HepG2 (cell line): ENCODE measurements around the gene HMCN1.

Experiments used
- HDAC6 ChIP-seq: fragments of 200-600 bp; sonication (generic); IDR thresholded peaks from 2 replicates; pipeline ENCODE4 v1.7.0; 2017; ENCODE audit warnings: mild to moderate bottlenecking, antibody characterized with exemption, low read length, low read depth
- TF ChIP-seq, protein P1 (sequence below): sonication (generic); formaldehyde crosslinking; IDR thresholded peaks from 2 replicates; pipeline ENCODE4 v1.4.0; 2020; ENCODE audit warnings: missing genetic modification reagents; ENCODE audit errors: not compliant biosample characterization

DNA sequence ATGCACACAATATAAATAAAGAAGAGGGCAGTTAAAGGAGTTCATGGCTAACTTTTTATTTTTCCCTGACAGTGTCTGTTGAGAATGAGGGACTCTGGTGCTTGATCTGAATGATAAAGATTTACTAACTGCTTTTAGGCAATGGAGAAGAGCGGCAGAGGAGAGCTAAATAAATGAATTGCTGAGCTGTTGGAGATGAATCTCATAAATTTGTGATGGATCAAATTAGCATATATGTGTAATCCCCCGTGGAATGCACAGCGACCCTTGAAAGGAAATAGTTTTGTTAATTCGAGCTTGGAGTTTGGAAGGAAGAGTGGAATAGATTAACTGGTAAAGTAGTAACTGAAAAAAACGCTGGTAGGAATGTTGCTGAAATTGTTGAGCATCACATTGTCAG is 40.2 kb downstream of the HMCN1 start:
- TF ChIP-seq, protein P1, sequence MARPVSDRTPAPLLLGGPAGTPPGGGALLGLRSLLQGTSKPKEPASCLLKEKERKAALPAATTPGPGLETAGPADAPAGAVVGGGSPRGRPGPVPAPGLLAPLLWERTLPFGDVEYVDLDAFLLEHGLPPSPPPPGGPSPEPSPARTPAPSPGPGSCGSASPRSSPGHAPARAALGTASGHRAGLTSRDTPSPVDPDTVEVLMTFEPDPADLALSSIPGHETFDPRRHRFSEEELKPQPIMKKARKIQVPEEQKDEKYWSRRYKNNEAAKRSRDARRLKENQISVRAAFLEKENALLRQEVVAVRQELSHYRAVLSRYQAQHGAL: no peak
- no peak for TF ChIP-seq HDAC6
